Adrenal gland (tissue), 12 donors: Measurements from ENCODE around the gene CELA1. TPM values are rescaled to one million over a fixed set of nuclear protein-coding genes. Genes with fewer than 3 reads are reported as not detected.

Source experiments
- DNase-seq, 7 donors: peaks; one replicate each; pipeline ENCODE4 v3.0.0-alpha.2; 2019 to 2020
- H3K27ac ChIP-seq, 5 donors: fragments of 200-600 bp; sonication (generic) in 4 of 5; 1 replicate in 3 of 5; 2 replicates in 2 of 5; pipeline versions ENCODE4 v1.5.1 to v1.8.0; 2016 to 2020; ENCODE audit warnings: mild to moderate bottlenecking in 1 of 5
- H3K27me3 ChIP-seq: fragments of 200-600 bp; 2 replicates; pipeline ENCODE4 v1.8.0; 2021
- H3K36me3 ChIP-seq, 2 donors: fragments of 200-600 bp; replicated peaks in 1 of 2; 1 replicate in 1 of 2; 2 replicates in 1 of 2; pipeline versions ENCODE4 v1.5.1 to v1.8.0; 2018 to 2022
- H3K4me1 ChIP-seq, 2 donors: fragments of 200-600 bp; replicated peaks in 1 of 2; 1 replicate in 1 of 2; 2 replicates in 1 of 2; pipeline versions ENCODE4 v1.5.1 to v1.8.0; 2018 to 2021
- H3K4me3 ChIP-seq, 4 donors: fragments of 200-600 bp; sonication (generic) in 3 of 4; one replicate each; pipeline ENCODE4 v1.5.1; 2016 to 2018
- H3K9me3 ChIP-seq, 3 donors: fragments of 200-600 bp; sonication (generic) in 1 of 3; replicated peaks in 1 of 3; 1 replicate in 2 of 3; 2 replicates in 1 of 3; pipeline versions ENCODE4 v1.5.1 to v1.8.0; 2016 to 2021
- POLR2A ChIP-seq, 2 donors: fragments of 450-650 bp; IDR thresholded peaks; one replicate each; pipeline ENCODE4 v1.6.1; 2017; ENCODE audit warnings: antibody characterized with exemption in 2 of 2, mild to moderate bottlenecking in 2 of 2, moderate library complexity in 1 of 2
- WGBS, 4 donors: extraction: QIAGEN DNeasy Blood & Tissue Kit in 2 of 4; methylation state at CpG; one replicate each; pipeline versions ENCODE4 v1.1.5 to v1.1.7; 2013 to 2017; 5-methylcytosine and 5-hydroxymethylcytosine counted together
- intact Hi-C, 2 donors: fragments of 100-400 bp; cut with DNase I; formaldehyde crosslinking; loops; one replicate each; pipeline versions ENCODE4 v1.14.1 to v1.15.0; 2022 to 2023
- polyA plus RNA-seq, 3 donors: library from polyadenylated mRNA; stranded (reverse); fragments of 200-250 nt in 2 of 3; fragments of 350-450 nt in 1 of 3; fragmentation: Illumina TruSeq in 1 of 3; extraction: RNeasy Lipid Tissue Mini Kit (QIAGEN cat#74804) in 1 of 3; gene quantifications; one replicate each; pipeline ENCODE4 v1.2.3, GENCODE V29; 2013 to 2014
- total RNA-seq, 9 donors: library from RNA; depleted of rRNA in 4 of 9; stranded (reverse); fragments of >200 nt in 4 of 9; fragments of 120-200 nt in 1 of 9; fragmentation: NEBNext Ultra II Directional in 1 of 9; extraction: Animal tissue kit (Norgen Biotek cat#: 25700) in 1 of 9; gene quantifications; one replicate each; pipeline versions ENCODE4 v1.1.0 to v1.2.4, GENCODE V29; 2013 to 2023
- TF ChIP-seq, protein P1 (sequence below), 6 experiments: fragments of 450-650 bp in 4 of 6; fragments of 200-600 bp in 2 of 6; sonication (generic) in 1 of 6; IDR thresholded peaks; 1 replicate in 5 of 6; 2 replicates in 1 of 6; pipeline versions ENCODE4 v1.5.1 to v1.8.0; 2016 to 2021; ENCODE audit warnings: antibody characterized with exemption in 6 of 6, mild to moderate bottlenecking in 2 of 6, moderate library complexity in 1 of 6
- donor health status: healthy with polysubstance abuse.
- donor health status: Bipolar disorder and iron deficiency.
- donor health status: DM: yes; HTN: yes; CAD: no.
- donor health status: DM: no; HTN: no; CAD: no.
- donor health status: DM: no; HTN: no; CAD: no.
- donor health status: DM: yes; HTN: yes; CAD: no.

The CELA1 gene
- total and polyA plus RNA-seq, 12 donors, result 0.11 to 9.4 (median 1.1) TPM; not detected in 1

DNA sequence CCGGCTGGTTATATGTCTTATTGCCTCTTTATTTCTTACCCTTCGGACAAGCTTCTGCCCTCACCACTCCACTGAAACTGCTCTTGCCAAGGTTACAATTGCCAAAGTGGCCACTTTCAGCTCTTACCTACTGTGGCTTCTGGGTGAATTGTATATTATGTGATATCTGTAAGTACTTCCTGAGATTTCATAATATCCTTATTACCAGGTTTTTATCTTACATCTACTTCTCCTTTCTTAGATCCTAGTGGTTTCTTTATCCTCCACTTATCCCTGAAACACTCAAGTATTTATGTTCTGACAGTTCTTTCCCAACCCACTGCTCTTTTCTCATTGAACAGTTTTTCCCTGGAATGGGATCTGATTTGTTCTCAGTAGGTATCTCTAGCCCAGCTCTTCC is 10.5 kb downstream of the CELA1 start:
- H3K36me3 ChIP-seq, result no peaks in the 10 kb centered on the region
- WGBS, 4 donors, result 72 to 80% (median 77%) methylated on average over 2 of the region's 2 CpGs
- no peaks in the 10 kb centered on the region for H3K9me3 ChIP-seq
- TF ChIP-seq POLR2A (IDR thresholded peaks at IDR 0.05), result no peak
- TF ChIP-seq, protein P1, sequence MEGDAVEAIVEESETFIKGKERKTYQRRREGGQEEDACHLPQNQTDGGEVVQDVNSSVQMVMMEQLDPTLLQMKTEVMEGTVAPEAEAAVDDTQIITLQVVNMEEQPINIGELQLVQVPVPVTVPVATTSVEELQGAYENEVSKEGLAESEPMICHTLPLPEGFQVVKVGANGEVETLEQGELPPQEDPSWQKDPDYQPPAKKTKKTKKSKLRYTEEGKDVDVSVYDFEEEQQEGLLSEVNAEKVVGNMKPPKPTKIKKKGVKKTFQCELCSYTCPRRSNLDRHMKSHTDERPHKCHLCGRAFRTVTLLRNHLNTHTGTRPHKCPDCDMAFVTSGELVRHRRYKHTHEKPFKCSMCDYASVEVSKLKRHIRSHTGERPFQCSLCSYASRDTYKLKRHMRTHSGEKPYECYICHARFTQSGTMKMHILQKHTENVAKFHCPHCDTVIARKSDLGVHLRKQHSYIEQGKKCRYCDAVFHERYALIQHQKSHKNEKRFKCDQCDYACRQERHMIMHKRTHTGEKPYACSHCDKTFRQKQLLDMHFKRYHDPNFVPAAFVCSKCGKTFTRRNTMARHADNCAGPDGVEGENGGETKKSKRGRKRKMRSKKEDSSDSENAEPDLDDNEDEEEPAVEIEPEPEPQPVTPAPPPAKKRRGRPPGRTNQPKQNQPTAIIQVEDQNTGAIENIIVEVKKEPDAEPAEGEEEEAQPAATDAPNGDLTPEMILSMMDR (IDR thresholded peaks at IDR 0.05), result no peak
- DNase-seq, result no peak
- no peaks in the 10 kb centered on the region for H3K27me3 ChIP-seq
- no peak overlapping the region for H3K4me3 ChIP-seq
- intact Hi-C loops, result no loop called here
- no peaks in the 10 kb centered on the region for H3K4me1 ChIP-seq
- H3K27ac ChIP-seq, result no peak overlapping the region

DNA sequence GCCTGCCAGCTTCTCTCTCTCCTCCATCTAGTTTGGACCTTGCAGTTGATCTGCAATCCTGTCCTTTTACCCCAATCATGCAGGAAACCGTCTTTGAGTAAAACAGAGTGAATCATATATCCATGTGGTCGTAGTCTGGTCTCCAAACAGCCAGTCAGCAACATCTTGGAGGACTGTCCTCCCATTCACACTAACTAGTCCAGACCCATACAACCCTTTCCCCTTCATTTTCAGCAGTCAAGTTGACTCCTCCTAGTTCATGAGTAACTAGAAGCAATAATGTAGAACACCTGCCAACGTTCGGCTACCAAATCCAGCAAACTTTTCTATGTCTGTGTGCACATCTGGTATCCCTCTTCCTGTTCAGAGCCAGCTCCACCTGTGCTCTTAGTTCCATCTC is 11.7 kb downstream of the CELA1 start:
- DNase-seq, result no peak
- no peaks in the 10 kb centered on the region for H3K27me3 ChIP-seq
- no peaks in the 10 kb centered on the region for H3K9me3 ChIP-seq
- no peak overlapping the region for H3K27ac ChIP-seq
- H3K4me3 ChIP-seq, result no peak overlapping the region
- TF ChIP-seq POLR2A (IDR thresholded peaks at IDR 0.05), result no peak
- TF ChIP-seq, protein P1 (IDR thresholded peaks at IDR 0.05), result no peak
- 79 to 95% (median 83%) methylated on average over 4 of the region's 4 CpGs for WGBS, 4 donors
- intact Hi-C loops, result no loop called here
- no peaks in the 10 kb centered on the region for H3K4me1 ChIP-seq
- H3K36me3 ChIP-seq, result no peaks in the 10 kb centered on the region

DNA sequence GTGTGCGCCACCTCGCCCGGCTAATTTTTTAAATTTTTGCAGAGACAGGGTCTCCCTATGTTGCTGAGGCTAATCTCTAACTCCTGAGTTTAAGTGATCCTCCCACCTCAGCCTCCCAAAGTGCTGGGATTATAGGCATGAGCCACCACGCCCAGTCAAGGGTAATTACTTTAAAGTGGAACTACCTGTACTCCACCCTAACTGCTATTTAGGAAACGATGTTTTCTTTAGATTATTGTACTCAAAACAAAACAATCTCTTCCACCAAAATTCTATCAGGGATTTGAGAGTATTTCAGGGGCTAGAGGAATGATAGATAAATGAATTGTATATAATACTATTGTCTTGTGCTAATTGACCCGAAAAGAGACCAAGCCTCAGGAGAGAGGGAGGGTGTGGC is 12.9 kb downstream of the CELA1 start:
- no peaks in the 10 kb centered on the region for H3K4me1 ChIP-seq
- H3K27me3 ChIP-seq, result no peaks in the 10 kb centered on the region
- intact Hi-C loops, result no loop called here
- WGBS, 4 donors, result 80 to 81% (median 80%) methylated on average over 6 of the region's 6 CpGs
- H3K36me3 ChIP-seq, result no peaks in the 10 kb centered on the region
- no peak for DNase-seq
- no peak overlapping the region for H3K27ac ChIP-seq
- no peaks in the 10 kb centered on the region for H3K9me3 ChIP-seq
- TF ChIP-seq POLR2A (IDR thresholded peaks at IDR 0.05), result no peak
- TF ChIP-seq, protein P1 (IDR thresholded peaks at IDR 0.05), result no peak
- no peak overlapping the region for H3K4me3 ChIP-seq

DNA sequence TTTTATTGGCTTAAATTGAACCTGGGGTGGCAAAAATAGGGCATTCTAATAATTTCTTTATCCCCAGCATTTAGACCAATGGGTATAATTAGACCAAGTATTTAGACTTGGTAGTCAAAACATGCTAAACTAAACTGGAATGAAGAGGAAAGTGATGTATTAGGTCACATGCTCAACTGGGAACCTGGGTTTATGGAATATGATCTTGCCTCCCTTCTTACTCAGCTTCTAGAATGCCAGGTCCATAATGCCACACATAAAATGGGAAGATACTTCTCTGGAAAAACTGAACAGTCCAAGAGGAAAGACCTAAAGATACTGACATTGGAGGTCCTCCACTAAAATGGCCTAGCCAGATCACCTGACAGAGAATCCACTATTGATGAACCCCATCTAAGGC is 16.3 kb downstream of the CELA1 start:
- Histone ChIP-seq H3K9me3 (no peaks in the 10 kb centered on the region), H3K36me3 (no peaks in the 10 kb centered on the region), H3K27me3 (no peaks in the 10 kb centered on the region), H3K4me3 (no peak overlapping the region), H3K4me1 (peaks cover 0 to 9% of the 10 kb centered on the region in 2 donors), H3K27ac (no peak overlapping the region)
- intact Hi-C loops, result no loop called here
- TF ChIP-seq, protein P1 (IDR thresholded peaks at IDR 0.05), result no peak
- no peak for TF ChIP-seq POLR2A (IDR thresholded peaks at IDR 0.05)
- no peak for DNase-seq
